Ascending aorta (tissue), 2 donors: ENCODE data around the gene INMT. TPM values are rescaled to one million over a fixed set of nuclear protein-coding genes. Genes with fewer than 3 reads are reported as not detected.
A peak's percentile ranks its signal among the peaks of the same experiment; 100 is the strongest.

Experiments
- DNase-seq, 2 donors: peaks; one replicate each; pipeline ENCODE4 v3.0.0-alpha.2; 2019; ENCODE audit warnings: low spot score in 2 of 2
- H3K27ac ChIP-seq, 2 donors: fragments of 200-600 bp; sonication (generic); one replicate each; pipeline ENCODE4 v1.5.1; 2016 to 2017; ENCODE audit warnings: mild to moderate bottlenecking in 1 of 2
- H3K27me3 ChIP-seq: fragments of 200-600 bp; sonication (generic); one replicate; pipeline ENCODE4 v1.5.1; 2017
- H3K36me3 ChIP-seq, 2 donors: fragments of 200-600 bp; sonication (generic); one replicate each; pipeline ENCODE4 v1.5.1; 2016
- H3K4me1 ChIP-seq, 2 donors: fragments of 200-600 bp; sonication (generic); one replicate each; pipeline ENCODE4 v1.5.1; 2016 to 2017; ENCODE audit warnings: mild to moderate bottlenecking in 1 of 2
- H3K4me3 ChIP-seq, 2 donors: fragments of 200-600 bp; sonication (generic); one replicate each; pipeline ENCODE4 v1.5.1; 2016 to 2017; ENCODE audit warnings: mild to moderate bottlenecking in 1 of 2
- H3K9me3 ChIP-seq, 2 donors: fragments of 200-600 bp; sonication (generic); one replicate each; pipeline ENCODE4 v1.5.1; 2016
- CTCF ChIP-seq, 3 experiments: fragments of 200-600 bp in 2 of 3; fragments of 450-650 bp in 1 of 3; sonication (generic) in 2 of 3; IDR thresholded peaks; one replicate each; pipeline ENCODE4 v1.5.1; 2016 to 2019; ENCODE audit warnings: antibody characterized with exemption in 3 of 3, mild to moderate bottlenecking in 1 of 3, moderate library complexity in 1 of 3
- intact Hi-C: fragments of 100-400 bp; cut with DNase I; formaldehyde crosslinking; loops from one replicate; pipeline ENCODE4 v1.15.1; 2023
- total RNA-seq: library from RNA; depleted of rRNA; stranded (reverse); fragments of >200 nt; gene quantifications from one replicate; pipeline ENCODE4 v1.1.0, GENCODE V29; 2016

The INMT gene
- total RNA-seq, 1 donor from 2014 or later, result 51.8 TPM

- Histone ChIP-seq H3K36me3 (peaks cover 11 to 37% of the 10 kb centered on the region in 2 donors), H3K27me3 (no peaks in the 10 kb centered on the region), H3K27ac (peak overlapping the region; percentile 76 to 95), H3K9me3 (no peaks in the 10 kb centered on the region), H3K4me3 (no peak overlapping the region), H3K4me1 (peaks cover 3 to 12% of the 10 kb centered on the region in 2 donors)
- TF ChIP-seq CTCF (IDR thresholded peaks at IDR 0.05), result no peak
- peak in 1 of 2 donors; percentile 66 for DNase-seq
- intact Hi-C loops, result loop anchor here (10.0 kb wide), 1 partner anchor 764 kb away; the partner anchor contains the start of genes FKBP14 and PLEKHA8
Measured at GRCh38 chr7:30788640-30789333, 36.9 kb downstream of the INMT start.

- intact Hi-C loops, result loop anchor here (10.0 kb wide), 1 partner anchor 765 kb away; the partner anchor contains the start of genes FKBP14 and PLEKHA8
- TF ChIP-seq CTCF (IDR thresholded peaks at IDR 0.05), result no peak
- peaks cover 9 to 37% of the 10 kb centered on the region in 2 donors for H3K36me3 ChIP-seq
- H3K27ac ChIP-seq, result peak overlapping the region; percentile 76 to 95
- no peaks in the 10 kb centered on the region for H3K27me3 ChIP-seq
- no peak overlapping the region for H3K4me3 ChIP-seq
- no peaks in the 10 kb centered on the region for H3K9me3 ChIP-seq
- peaks cover 3 to 12% of the 10 kb centered on the region in 2 donors for H3K4me1 ChIP-seq
- peak; percentile 54 to 87 for DNase-seq
Measured at GRCh38 chr7:30789334-30789711, 37.4 kb downstream of the INMT start.

DNA sequence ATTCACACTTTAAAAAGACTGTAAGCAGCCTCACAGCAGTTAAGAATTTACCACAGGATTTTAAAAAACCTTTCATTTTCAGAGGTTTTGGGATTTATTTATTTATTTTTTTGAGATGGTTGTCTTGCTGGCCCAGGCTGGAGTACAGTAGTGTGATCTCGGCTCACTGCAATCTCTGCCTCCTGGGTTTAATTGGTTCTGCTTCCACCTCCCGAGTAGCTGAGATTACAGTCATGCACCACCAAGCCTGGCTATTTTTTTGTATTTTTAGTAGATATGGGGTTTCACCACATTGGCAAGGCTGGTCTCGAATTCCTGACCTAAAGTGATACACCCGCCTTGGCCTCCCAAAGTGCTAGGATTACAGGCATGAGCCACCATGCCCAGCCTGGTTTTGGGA, 38.4 kb downstream of the INMT start:
- no peaks in the 10 kb centered on the region for H3K9me3 ChIP-seq
- H3K4me1 ChIP-seq, result peaks cover 3 to 12% of the 10 kb centered on the region in 2 donors
- no peaks in the 10 kb centered on the region for H3K27me3 ChIP-seq
- intact Hi-C loops, result no loop called here
- peaks cover 6 to 28% of the 10 kb centered on the region in 2 donors for H3K36me3 ChIP-seq
- peak overlapping the region; percentile 76 to 81 for H3K27ac ChIP-seq
- no peak for TF ChIP-seq CTCF (IDR thresholded peaks at IDR 0.05)
- DNase-seq, result no peak
- H3K4me3 ChIP-seq, result no peak overlapping the region

- no peak for TF ChIP-seq CTCF (IDR thresholded peaks at IDR 0.05)
- no peak overlapping the region for H3K4me3 ChIP-seq
- intact Hi-C loops, result no loop called here
- peak overlapping the region; percentile 24 to 81 for H3K27ac ChIP-seq
- DNase-seq, result no peak
- peaks cover 0 to 20% of the 10 kb centered on the region in 2 donors for H3K36me3 ChIP-seq
- H3K4me1 ChIP-seq, result peaks cover 3 to 15% of the 10 kb centered on the region in 2 donors
- no peaks in the 10 kb centered on the region for H3K27me3 ChIP-seq
- H3K9me3 ChIP-seq, result no peaks in the 10 kb centered on the region
Measured at GRCh38 chr7:30791114-30791513, 39.2 kb downstream of the INMT start.

- Histone ChIP-seq H3K27ac (peak overlapping the region; percentile 45 to 70), H3K4me3 (no peak overlapping the region), H3K4me1 (peaks cover 13 to 31% of the 10 kb centered on the region in 2 donors), H3K27me3 (no peaks in the 10 kb centered on the region), H3K36me3 (peaks cover 0 to 18% of the 10 kb centered on the region in 2 donors), H3K9me3 (no peaks in the 10 kb centered on the region)
- TF ChIP-seq CTCF (IDR thresholded peaks at IDR 0.05), result no peak
- intact Hi-C loops, result no loop called here
- DNase-seq, result no peak
Measured at GRCh38 chr7:30795161-30795948, 43.4 kb downstream of the INMT start.
